RWPE2 (cell line): ENCODE results near the gene RERE.

ENCODE experiments used
- ATAC-seq: fragments of 200-7000 bp; cut with Tn5 transposase; 3 replicates; pipeline ENCODE4 v1.9.1; 2021; ENCODE audit warnings: low read depth
- DNase-seq: peaks from one replicate; pipeline ENCODE4 v3.0.0-alpha.2; 2020; ENCODE audit warnings: low spot score
- H3K27ac ChIP-seq: fragments of 450-650 bp; 2 replicates; pipeline ENCODE4 v1.5.1; 2017; ENCODE audit warnings: mild to moderate bottlenecking; ENCODE audit not compliant: poor library complexity, severe bottlenecking
- H3K27me3 ChIP-seq: fragments of 250-450 bp; sonication (Bioruptor Pico); 2 replicates; pipeline ENCODE4 v1.5.1; 2021; ENCODE audit warnings: mild to moderate bottlenecking, moderate library complexity; ENCODE audit not compliant: insufficient read depth, poor library complexity, severe bottlenecking
- H3K36me3 ChIP-seq: fragments of 250-450 bp; sonication (Bioruptor Pico); 2 replicates; pipeline ENCODE4 v1.5.1; 2020; ENCODE audit warnings: low read depth, mild to moderate bottlenecking, moderate library complexity
- H3K4me1 ChIP-seq: fragments of 250-450 bp; sonication (Bioruptor Pico); 2 replicates; pipeline ENCODE4 v1.5.1; 2021; ENCODE audit warnings: mild to moderate bottlenecking, moderate library complexity; ENCODE audit not compliant: insufficient read depth, poor library complexity, severe bottlenecking
- H3K4me3 ChIP-seq: fragments of 250-450 bp; sonication (Bioruptor Pico); 2 replicates; pipeline ENCODE4 v1.5.1; 2021; ENCODE audit warnings: mild to moderate bottlenecking, moderate library complexity; ENCODE audit not compliant: severe bottlenecking
- H3K9me3 ChIP-seq: fragments of 250-450 bp; sonication (Bioruptor Pico); 2 replicates; pipeline ENCODE4 v1.5.1; 2021; ENCODE audit warnings: mild to moderate bottlenecking, moderate library complexity; ENCODE audit not compliant: severe bottlenecking
- TF ChIP-seq, protein P1 (sequence below): fragments of 450-650 bp; IDR thresholded peaks from one replicate; pipeline ENCODE4 v1.5.1; 2017; ENCODE audit warnings: mild to moderate bottlenecking, moderate library complexity; ENCODE audit not compliant: poor library complexity, severe bottlenecking

RERE gene

DNA sequence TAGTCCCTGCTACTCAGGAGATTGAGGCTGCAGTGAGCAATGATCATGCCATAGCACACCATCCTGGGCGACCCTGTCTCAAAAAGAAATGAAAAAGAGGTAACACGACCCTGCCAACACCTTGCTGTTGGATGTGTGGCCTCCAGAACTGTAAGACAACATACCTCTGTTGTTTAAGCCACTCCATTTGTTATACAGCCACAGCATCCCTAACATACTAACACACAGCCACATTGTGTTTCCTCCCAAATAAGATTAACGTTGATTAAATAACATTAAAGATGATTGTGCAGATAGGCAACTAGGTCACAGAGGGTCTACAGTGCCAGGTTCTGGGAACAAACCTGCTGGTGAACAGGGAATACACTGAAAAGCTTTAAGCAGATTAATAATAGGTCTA lies 170.4 kb downstream of the RERE start:
- H3K4me1 ChIP-seq: peaks cover 7% of the 10 kb centered on the region

DNA sequence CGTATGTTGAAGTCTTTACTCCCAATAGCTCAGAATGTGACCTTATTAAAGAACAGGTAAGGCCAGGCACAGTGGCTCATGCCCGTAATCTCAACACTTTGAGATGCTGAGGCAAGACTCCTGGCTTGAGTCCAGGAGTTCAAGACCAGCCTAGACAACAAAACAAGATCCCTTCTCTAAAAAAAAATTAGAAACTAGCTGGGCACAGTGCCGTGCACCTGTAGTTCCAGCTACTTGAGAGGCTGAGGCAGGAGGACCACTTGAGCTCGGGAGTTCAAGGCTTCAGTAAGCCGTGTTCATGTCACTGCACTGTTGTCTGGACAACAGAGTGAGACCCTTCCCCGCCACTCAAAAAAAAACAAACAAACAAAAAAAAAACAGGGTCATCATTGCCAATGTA lies 171.3 kb downstream of the RERE start:
- DNase-seq: no peak
- H3K27ac ChIP-seq: no peak overlapping the region
- peaks cover 7% of the 10 kb centered on the region for H3K4me1 ChIP-seq
- ATAC-seq: no peak
- no peaks in the 10 kb centered on the region for H3K9me3 ChIP-seq
- TF ChIP-seq, protein P1, sequence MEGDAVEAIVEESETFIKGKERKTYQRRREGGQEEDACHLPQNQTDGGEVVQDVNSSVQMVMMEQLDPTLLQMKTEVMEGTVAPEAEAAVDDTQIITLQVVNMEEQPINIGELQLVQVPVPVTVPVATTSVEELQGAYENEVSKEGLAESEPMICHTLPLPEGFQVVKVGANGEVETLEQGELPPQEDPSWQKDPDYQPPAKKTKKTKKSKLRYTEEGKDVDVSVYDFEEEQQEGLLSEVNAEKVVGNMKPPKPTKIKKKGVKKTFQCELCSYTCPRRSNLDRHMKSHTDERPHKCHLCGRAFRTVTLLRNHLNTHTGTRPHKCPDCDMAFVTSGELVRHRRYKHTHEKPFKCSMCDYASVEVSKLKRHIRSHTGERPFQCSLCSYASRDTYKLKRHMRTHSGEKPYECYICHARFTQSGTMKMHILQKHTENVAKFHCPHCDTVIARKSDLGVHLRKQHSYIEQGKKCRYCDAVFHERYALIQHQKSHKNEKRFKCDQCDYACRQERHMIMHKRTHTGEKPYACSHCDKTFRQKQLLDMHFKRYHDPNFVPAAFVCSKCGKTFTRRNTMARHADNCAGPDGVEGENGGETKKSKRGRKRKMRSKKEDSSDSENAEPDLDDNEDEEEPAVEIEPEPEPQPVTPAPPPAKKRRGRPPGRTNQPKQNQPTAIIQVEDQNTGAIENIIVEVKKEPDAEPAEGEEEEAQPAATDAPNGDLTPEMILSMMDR: no peak
- H3K36me3 ChIP-seq: peaks cover 3% of the 10 kb centered on the region; the same call in 1 of the 2 replicates
- H3K27me3 ChIP-seq: no peaks in the 10 kb centered on the region
- no peak overlapping the region for H3K4me3 ChIP-seq

More for the DNA sequence above, 170.4 kb downstream of the RERE start:
- H3K4me3 ChIP-seq: no peak overlapping the region
- ATAC-seq (no peak), DNase-seq (no peak)
- H3K27ac ChIP-seq: no peak overlapping the region
- TF ChIP-seq, protein P1: no peak
- H3K27me3 ChIP-seq: no peaks in the 10 kb centered on the region
- no peaks in the 10 kb centered on the region for H3K9me3 ChIP-seq
- H3K36me3 ChIP-seq: peaks cover 3% of the 10 kb centered on the region; the same call in 1 of the 2 replicates

DNA sequence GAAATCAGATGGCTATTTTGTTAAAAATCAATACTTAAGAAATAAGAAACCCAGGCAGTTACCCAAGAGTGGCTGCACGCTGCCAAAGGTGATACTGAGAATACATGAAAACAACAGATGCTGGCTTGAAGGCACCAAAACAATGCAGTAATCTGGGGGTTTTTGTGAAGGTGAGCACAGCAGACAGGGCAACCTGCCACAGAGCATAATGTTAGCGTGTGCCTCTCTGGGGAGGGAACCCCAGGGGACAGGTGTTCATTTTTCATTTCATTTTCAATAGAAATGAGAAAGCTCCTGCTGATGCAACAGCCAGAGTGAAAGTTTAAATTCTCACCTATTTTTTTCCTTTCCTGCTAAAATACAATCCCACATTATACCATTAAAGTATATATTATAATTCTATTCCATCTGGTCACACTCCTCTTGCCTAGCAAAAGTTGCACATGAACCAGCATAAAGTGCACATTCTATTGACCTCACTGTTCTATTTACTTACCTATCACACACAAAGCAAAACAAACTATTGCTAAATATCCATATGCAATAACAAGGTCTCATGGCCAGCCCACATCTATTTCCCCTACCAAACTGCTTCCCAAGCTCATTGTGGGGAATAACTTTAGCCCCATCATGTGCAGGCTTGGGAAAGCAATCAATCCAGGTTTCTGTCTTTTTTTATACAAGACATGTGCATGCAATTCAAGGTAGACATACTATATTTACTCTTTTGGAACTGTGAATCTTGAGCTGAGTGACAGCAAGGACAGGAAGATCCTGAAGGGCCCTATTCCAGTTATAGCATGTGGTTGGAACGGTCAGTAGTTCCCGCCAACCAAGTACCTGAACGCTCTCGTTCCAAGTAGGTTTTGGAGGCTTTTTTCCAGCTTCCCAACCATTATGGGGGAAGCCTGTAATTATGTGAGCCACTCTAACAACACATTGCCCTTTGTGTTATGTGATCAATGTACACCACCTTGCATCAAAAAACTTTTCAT lies 173.6 kb downstream of the RERE start:
- DNase-seq: no peak
- TF ChIP-seq, protein P1: no peak
- H3K4me1 ChIP-seq: peaks cover 7% of the 10 kb centered on the region
- H3K27me3 ChIP-seq: no peaks in the 10 kb centered on the region
- H3K4me3 ChIP-seq: no peak overlapping the region
- no peak for ATAC-seq
- no peak overlapping the region for H3K27ac ChIP-seq
- H3K9me3 ChIP-seq: no peaks in the 10 kb centered on the region
- peaks cover 3% of the 10 kb centered on the region; the same call in 1 of the 2 replicates for H3K36me3 ChIP-seq

DNA sequence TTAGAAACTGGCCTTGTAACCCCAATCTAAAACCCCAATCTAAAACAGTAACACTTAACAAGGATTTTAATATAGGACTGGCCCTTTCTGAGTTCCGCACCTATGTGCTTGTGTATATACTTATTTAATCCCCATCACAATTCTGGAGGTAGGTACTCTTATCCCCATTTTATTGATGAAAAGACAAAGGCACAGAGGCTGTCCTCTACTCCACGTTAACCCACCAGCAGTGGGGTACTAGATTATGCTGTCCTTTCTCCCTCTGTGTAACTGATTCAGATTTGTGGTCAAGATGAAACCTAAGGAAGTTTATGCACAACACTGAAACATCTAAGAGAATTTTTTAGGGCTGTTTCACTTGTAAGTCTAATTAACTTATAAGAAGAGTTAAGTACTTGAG lies 175.3 kb downstream of the RERE start:
- DNase-seq (no peak), ATAC-seq (no peak)
- H3K27ac ChIP-seq: no peak overlapping the region
- TF ChIP-seq, protein P1: no peak
- H3K27me3 ChIP-seq: no peaks in the 10 kb centered on the region
- peaks cover 3% of the 10 kb centered on the region; the same call in 1 of the 2 replicates for H3K36me3 ChIP-seq
- no peak overlapping the region for H3K4me3 ChIP-seq
- no peaks in the 10 kb centered on the region for H3K4me1 ChIP-seq
- H3K9me3 ChIP-seq: no peaks in the 10 kb centered on the region
